ENCODE results near the gene APOL1.

GRCh38 chr22:36267058-36267457, 14.1 kb downstream of the APOL1 start:
- TF ChIP-seq CTCF (conservative IDR thresholded peaks at IDR 0.05 in 1 of 2, IDR thresholded peaks at IDR 0.05 in 1 of 2; ENCODE audit: low read depth in 1 of 2, low read length in 2 of 2) (no peak), EZH2 (IDR thresholded peaks at IDR 0.05; ENCODE audit: low read length, missing control alignments) (no peak)
